Frontal cortex (tissue), 4 donors: Measurements from ENCODE around the gene DENND2C. TPM values are rescaled to one million over a fixed set of nuclear protein-coding genes. Genes with fewer than 3 reads are reported as not detected.

Experiments used
- DNase-seq, 2 donors: peaks; one replicate each; pipeline ENCODE4 v3.0.0; 2012; ENCODE audit warnings: low spot score in 2 of 2
- FAIRE-seq: peaks from 2 replicates; lab custom pipeline; 2012; peaks lifted over from hg19 to GRCh38; lab: Jason Lieb, UNC
- total RNA-seq: library from RNA; depleted of rRNA; stranded (reverse); fragments of >200 nt; gene quantifications from one replicate; pipeline ENCODE4 v1.2.3, GENCODE V29; 2014
- donor health status: control.
- donor health status: control.
- donor health status: control.

Gene DENND2C, protein sequence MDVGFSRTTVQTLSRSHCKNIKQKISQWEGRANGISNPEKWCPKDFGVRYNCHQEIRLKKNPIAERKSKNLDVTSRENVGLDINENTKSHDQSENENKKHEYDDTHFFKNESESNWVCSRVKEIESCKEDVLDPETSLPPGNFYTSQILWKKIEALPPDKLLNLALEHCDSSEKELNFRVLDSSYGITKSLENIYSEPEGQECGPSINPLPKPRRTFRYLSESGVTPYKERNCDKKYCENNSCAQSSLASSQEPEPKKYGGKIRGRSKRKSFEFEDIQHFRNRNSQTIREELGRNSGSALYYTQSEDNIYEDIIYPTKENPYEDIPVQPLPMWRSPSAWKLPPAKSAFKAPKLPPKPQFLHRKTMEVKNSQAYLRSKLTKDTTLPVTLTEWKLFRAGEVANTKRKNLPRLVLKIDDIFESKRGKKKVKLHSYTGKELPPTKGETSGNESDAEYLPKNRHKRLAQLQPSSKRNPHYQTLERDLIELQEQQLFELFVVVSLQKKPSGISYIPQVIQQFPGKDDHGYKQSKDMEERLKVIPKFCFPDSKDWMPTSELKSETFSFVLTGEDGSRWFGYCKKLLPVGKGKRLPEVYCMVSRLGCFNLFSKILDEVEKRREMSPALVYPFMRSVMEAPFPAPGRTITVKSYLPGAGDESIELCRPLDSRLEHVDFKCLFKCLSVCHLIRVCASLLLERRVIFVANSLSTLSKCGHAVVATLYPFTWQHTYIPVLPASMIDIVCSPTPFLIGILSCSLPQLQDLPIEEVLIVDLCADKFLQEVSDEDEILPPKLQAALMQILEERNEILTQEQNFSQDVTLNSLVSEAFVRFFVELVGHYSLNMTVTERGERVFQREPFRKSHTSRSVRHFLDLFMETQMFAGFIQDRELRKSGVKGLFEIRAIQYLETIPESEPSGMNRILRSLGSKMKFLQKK
- total RNA-seq, result 2.0 TPM

DNA sequence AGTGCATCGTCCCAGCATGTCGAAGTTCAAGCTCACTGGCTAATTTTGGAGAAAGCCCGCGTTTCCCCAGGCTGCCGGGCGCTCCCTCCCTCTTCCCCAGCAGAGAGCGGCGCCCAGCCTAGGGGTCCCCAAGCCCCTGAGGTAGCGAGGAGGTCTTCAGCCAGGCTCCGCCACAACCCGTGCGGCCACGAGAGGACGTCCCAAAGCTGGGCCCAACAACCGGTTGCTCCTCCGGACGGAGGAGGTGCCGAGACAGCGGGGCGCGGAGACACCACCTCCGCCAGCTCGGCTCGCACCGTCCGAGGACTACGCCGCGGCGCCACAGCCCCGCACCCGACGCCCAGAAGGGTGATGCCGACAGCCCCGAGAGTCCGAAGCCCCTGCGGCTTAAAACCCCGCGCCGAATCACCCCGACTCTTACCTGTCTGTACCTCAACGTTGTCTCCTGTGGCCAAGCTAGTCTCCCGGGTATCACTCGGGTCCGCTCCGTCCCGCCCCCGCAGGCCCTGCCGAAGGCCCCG is at the start of gene DENND2C:
Gene DENND2C (minus strand): TSS at position 488 of the 521 bp plus-strand sequence. CDS start 44,065 bp downstream, outside the sequence.
- FAIRE-seq, result no peak
- no peak for DNase-seq

DNA sequence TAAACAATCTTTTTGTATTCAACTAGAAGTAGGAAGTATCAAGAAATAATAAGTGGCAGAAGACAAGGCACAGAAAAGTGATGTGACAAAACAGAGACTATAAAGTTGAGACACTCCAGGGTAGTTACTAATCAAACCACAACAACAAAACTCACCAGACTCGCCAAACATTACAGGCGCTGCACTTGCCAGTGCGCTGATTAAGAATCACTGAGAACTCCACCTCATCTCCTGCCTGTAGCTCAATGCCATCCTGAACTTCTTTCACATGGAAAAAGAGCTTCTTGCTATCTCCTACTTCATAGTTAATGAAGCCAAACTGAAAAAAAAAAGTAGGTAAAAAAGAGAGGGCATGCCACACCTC is 49.6 kb upstream of the DENND2C start:
- DNase-seq (no peak), FAIRE-seq (no peak)

DNA sequence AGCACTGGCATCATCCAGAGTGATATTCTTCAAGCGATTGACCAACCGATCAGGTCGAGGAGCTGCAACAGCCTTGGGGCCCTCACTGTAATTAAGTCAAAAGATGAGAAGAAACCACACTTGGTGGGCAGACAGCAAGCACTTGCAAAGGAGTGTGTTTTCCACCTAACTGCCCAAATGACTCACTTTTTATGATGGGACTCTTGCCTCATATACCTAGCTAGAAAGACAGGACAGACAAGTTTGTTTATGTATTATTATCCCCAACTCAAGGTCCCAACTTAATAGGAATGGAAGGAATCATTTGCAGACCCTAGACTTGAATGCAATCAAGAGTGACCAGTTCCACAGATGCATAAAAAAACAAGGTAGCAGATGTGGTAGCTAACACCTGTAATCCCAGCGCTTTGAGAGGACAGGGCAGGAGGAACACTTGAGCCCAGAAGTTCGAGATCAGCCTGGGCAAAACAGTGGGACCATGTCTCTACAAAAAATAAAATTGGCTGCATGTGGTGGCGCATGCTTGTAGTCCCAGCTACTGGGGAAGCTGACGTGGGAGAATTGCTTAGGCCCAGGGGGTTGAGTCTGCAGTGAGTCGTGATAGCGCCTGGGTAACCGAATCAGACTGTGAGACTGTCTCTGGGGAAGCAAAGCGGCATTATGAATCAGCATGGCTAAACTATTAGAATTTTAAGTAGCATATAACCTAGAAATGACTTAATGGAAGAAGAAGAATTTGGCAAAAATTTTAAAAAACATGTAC is 49.0 kb upstream of the DENND2C start:
- FAIRE-seq, result no peak
- no peak for DNase-seq

DNA sequence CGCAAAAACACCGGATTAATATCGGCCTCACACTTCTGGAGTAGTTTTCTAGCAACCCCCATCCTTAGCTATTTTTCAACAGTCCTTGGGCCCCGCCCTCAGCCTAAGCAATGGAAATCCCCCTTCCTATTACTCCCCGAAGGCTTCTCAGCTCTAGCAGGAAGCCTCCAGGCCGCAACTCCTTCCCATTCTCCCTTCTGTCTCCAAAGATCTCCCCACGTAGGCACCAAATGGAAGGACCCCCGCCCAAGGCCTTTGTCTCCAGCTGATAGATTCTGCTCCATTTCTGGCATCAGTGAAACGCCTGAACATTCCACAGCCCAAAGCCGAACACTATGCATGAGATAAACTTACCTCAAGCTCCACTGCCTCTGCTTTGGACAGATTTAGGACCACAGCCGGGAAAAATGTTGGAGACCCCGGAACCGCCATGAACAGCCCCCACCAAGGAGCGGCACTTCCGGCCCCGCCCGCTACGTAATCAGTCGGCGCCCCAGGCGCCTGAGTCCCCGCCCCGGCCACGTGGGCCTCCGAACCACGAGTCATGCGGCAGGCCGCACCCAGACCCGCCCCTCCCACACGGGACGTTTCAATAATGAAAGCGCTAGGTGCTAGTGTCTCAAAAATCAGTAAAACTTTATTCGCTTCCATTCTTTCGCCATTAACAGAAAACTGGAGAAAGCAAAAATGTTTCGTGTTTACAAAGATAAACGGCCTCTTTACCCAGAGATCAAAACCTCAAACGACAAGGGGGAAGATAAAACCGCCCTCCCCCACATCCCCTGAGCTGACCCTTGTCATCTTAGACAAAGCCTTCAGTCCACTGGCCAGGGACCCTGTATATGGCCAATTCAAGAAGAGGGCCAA is 46.7 kb upstream of the DENND2C start, which contains the start of gene NRAS:
Gene NRAS (minus strand): TSS at position 468 of the 867 bp plus-strand sequence. CDS start 611 bp downstream, outside the sequence.
- DNase-seq, result peak; percentile 78 to 88
- no peak for FAIRE-seq

DNA sequence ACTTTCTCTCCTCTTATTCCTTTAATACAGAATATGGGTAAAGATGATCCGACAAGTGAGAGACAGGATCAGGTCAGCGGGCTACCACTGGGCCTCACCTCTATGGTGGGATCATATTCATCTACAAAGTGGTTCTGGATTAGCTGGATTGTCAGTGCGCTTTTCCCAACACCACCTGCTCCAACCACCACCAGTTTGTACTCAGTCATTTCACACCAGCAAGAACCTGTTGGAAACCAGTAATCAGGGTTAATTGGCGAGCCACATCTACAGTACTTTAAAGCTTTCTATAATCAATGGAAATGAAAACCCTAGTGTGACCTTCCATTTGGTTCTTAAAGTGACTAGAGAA is 46.1 kb upstream of the DENND2C start:
- FAIRE-seq, result no peak
- no peak for DNase-seq

DNA sequence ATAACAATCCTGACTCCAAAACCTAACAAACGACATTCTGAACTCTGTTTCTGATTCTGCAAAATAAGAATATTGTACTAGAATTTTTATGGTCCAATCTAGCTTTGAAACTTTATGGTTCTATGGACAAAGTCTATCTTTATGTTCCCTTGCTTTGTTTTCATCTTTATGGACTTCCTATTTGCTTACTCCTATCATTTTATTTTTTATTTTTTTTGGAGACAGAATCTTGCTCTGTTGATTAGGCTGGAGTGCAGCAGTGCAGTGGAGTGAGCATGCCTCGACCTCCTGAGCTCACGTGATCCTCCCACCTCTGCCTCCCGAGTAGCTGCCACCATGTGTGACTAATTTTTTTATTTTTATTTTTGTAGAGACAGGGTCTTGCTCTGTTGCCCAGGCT is 43.1 kb upstream of the DENND2C start:
- DNase-seq, result no peak
- no peak for FAIRE-seq

DNA sequence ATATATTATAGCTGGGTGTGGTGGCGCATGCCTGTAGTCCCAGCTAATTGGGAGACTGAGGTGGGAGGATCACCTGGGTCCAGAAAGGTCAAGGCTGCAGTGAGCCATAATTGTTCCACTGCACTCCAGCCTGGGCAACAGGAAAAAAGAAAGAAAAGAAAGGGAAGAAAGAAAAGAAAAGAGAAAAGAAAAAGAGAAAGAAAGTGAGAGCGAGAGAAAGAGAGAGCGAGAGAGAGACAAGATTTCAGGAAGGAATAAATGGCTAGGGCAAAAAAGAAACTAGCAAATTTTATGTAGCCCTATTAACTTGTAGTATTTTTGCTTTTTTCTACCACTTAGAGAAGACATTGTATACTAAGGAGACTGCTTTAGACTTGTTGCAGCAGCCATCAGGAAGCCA is 40.5 kb upstream of the DENND2C start:
- no peak for DNase-seq
- FAIRE-seq, result no peak

DNA sequence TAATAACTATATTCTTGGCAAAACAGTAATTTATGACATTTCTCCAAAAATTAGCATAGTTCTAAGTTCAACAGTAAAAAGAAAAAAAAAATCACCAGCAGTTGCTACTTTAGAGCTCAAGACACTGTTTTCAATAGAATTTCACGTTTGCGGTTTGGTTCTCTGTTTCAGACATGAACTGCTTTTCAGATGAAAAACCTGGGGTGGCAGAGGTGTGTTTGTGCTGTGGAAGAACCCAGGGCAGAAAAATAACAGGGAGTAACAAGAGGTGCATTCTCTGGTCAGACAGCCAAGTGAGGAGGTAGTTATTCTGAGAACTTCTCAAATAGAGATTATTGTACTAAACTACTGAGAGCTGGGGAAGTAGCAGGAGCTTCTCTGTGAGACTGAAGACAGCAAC is 37.8 kb upstream of the DENND2C start:
- DNase-seq, result no peak
- no peak for FAIRE-seq

DNA sequence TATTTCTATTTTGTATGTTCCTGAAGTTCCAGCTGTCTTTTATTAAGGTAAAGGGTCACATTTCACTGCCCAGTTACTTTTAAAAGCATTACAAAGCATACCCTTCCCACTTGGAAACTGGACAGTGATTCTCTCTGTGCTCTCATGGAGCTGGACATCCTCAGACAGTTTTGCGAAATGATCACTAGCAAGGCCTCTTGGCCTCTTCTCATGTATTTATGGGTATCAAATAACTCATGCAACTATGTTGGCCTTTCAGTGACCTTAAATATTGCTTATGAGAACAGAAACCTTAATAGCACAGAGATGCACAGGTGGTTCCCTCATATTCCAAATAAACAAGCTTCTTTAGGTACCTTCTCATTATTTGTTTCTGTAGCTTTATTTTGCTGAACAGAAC is 33.4 kb upstream of the DENND2C start:
- DNase-seq, result no peak
- FAIRE-seq, result no peak

DNA sequence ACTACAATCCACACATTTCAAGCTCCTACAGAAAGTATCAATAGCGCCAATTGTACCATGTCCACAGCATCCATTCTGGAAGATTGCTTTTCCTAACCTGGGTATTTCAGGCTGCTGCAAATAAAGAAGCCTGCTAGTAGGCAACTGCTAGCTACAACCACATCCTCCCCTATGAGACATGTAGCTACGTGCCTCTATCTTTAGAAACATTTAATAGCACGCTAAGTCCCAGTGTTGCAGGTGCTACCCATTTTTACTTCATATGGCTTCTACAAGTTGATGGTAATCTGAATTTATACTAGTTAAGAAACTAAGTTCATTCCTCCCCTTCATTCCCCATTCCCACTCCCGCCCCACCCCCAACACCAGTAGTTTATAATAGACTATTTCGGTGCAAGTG is 32.9 kb upstream of the DENND2C start:
- DNase-seq, result no peak
- no peak for FAIRE-seq

DNA sequence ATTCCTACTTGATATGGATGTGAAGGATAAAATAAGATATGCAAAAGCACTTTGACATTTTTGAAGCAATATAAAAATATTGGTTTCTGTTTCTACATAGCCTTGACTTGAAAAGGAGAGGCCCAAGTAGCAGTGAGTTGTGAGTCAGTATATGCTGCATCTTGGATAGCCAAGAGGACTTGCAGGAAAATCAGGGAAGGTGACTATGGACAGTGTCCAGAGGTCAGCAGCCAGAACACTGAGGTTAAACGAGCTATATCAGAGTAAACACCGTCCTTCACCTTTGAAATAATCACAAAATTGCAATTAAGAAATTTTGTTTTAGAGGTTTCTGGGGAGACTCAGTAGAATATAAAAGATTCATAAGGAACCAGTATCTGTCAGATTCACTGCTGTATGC is 32.1 kb upstream of the DENND2C start:
- DNase-seq (no peak), FAIRE-seq (no peak)

DNA sequence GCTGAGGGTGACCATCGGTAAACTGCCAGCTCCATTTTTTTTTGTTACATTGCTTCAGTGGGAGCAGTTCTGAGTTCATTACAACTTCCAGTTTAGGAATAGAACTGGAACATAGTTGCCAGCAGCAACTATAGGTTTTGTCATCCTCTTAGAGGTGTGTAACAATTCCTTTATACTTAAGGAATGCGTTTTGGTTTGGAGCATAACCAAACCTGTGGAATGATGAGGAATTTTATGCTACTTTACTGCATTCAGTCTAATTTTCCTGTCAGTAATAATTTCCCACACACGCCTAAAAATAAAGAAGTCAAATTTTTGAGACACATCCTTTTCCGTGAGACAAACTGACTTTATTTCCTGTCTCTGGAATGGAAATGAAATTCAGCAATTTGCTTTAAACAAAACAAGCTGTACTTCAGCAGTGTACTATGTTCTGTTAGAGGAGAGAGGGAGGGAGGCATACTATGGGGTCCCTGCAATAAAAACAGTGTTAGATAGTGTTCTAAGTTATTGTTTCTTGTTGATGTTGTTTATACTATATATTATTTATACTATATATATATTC is 30.3 kb upstream of the DENND2C start:
- no peak for FAIRE-seq
- DNase-seq, result no peak

DNA sequence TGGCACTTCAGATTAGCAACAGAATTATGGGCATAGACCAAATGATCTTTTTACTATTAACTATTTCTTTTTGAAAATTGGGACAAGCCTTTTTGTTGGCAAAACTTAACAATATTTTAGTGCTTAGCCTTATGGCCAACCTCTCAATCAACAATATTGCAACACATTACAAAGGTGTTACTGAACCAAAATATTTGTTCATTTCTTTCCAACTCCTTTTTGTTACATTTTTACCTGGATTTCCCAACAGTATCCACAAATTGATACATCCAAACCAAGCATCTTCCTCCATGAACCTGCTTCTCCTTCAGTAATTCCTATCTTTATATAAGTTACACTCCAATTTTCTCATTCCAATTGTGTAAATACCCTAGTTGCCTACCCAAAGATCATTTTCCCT is 27.0 kb upstream of the DENND2C start:
- no peak for FAIRE-seq
- no peak for DNase-seq

DNA sequence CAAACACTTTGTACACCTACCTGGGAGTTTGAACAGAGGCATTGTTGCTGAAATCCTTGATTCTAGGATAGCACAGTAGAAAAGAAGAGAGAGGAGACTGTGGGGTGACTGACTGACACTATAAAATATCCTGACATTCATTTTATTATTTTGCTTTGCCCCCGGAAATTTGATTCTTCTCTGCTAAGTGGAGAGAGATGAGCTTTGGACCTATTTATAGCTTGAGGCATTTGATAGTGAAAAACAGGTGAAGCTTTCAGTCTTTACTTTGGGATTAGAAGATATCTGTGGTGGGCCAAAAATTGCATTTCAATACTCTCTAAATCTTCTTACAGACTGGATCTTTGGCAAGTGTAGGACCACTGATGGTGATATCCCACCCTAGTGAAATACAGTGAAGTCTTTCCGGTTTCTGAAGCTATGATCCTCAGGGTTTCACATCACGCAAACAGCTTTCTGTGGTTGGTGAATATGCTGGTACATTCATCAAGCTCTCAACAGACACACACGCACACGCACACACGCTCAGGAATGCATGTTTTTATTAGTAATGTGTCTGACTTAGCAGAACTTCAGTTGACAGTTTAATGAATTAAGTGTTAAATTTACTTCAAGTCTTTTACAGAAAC is 25.7 kb upstream of the DENND2C start, which contains the start of gene AMPD1:
Gene AMPD1 (minus strand): TSS at position 117 of the 629 bp plus-strand sequence. CDS start 75 bp downstream, at position 42.
- no peak for FAIRE-seq

DNA sequence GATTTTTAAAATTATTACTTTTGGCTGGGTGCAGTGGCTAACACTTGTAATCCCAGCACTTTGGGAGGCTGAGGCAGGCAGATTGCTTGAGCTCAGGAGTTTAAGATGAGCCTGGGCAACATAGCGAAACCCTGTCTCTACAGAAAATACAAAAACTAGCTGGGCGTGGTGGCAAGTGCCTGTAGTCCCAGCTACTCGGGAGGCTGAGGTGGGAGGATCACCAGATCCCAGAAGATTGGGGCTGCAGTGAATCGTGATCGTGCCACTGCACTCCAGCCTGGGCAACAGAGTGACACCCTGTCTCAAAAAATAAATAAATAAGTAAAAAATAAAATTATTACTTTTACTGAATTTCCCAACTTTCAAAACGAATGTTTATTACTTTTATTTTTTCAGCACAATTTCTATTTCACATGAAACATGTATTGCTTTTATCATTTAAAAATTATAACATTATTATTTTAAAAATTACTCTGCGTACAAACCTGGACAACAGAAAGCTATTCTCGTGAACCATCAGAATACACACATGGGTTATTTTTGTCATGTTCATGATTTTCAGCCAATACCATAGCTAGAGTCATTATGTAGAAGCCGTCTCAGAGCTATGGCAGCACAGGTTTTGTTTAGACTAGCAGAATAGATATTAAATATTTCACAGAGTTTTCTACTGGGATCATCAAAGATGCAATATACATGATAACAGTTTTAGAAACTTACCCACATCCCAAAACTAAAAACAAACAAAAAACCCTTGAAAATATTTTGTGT is 24.9 kb upstream of the DENND2C start:
- DNase-seq (no peak), FAIRE-seq (no peak)

More for the DNA sequence above, 25.7 kb upstream of the DENND2C start, which contains the start of gene AMPD1:
- no peak for DNase-seq

DNA sequence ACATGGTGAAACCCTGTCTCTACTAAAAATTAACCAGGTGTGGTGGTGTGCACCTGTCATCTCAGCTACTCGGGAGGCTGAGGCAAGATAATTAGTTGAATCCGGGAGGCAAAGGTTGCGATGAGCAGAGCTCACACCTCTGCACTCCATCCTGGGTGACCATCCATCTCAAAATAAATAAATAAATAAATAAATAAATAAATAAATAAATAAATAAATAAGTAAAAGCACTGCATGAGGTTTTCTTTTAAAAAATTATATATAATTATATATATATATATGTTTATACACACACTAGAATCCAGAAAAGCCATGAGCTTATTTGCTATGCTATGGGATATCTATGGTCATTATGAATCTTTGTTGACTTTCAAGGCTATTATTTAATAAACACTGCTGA is 23.1 kb upstream of the DENND2C start:
- FAIRE-seq, result no peak
- DNase-seq, result no peak

DNA sequence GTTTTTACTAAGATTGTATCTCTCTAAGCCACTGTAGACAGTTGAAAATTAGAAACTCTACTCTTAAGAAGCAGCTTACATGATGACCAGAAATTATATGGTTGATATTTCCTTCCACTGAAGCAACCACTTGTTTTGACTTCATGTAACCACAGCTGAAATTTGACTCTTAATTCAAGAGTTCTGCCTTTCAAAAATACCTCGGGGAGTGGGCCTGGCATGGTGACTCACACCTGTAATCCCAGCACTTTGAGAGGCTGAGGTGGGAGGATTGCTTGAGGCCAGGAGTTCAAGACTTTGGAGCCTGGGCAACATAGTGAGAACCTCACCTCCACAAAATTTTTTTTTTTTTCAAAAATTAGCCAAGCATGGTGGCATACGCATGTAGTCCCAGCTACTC is 21.2 kb upstream of the DENND2C start:
- DNase-seq, result no peak
- no peak for FAIRE-seq
